ENCODE results near the gene AFDN.

DNA sequence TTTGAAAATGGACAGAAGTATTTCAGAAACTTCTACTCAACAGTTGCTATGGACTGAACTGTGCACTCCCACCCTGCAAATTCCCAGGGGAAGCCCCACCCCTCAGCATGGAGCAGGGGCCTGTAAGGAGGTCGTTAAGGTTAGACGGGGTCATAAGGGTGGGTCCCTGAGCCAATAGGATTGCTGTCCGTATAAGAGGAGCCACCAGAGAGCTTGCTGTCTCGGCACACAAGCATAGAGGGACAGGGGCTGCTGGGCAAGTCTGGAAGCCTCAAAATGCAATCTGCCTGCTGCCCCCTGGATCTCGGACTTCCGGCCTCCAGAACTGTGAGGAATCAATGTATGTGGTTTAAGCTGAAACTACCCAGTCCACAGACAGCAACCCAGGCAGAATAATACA, 37.4 kb upstream of the AFDN start:
- TF ChIP-seq, protein P1, sequence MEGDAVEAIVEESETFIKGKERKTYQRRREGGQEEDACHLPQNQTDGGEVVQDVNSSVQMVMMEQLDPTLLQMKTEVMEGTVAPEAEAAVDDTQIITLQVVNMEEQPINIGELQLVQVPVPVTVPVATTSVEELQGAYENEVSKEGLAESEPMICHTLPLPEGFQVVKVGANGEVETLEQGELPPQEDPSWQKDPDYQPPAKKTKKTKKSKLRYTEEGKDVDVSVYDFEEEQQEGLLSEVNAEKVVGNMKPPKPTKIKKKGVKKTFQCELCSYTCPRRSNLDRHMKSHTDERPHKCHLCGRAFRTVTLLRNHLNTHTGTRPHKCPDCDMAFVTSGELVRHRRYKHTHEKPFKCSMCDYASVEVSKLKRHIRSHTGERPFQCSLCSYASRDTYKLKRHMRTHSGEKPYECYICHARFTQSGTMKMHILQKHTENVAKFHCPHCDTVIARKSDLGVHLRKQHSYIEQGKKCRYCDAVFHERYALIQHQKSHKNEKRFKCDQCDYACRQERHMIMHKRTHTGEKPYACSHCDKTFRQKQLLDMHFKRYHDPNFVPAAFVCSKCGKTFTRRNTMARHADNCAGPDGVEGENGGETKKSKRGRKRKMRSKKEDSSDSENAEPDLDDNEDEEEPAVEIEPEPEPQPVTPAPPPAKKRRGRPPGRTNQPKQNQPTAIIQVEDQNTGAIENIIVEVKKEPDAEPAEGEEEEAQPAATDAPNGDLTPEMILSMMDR (IDR thresholded peaks at IDR 0.05; ENCODE audit: insufficient read depth, low read depth, low read length): no peak
- no peak for TF ChIP-seq EZH2 (IDR thresholded peaks at IDR 0.05; ENCODE audit: insufficient read depth, low read length)

All from astrocyte (in vitro differentiated cells and primary cell).